Astrocyte (in vitro differentiated cells and primary cell): ENCODE data around the gene ASB2.

Source experiments
- EZH2 ChIP-seq: IDR thresholded peaks from 2 replicates; pipeline ENCODE4 v1.6.1; 2012; ENCODE audit warnings: mild to moderate bottlenecking, low read length, inconsistent platforms; ENCODE audit not compliant: insufficient read depth
- TF ChIP-seq, protein P1 (sequence below): IDR thresholded peaks from 2 replicates; pipeline ENCODE4 v1.5.1; 2011; ENCODE audit warnings: low read depth, mild to moderate bottlenecking, inconsistent platforms, low read length, moderate library complexity; ENCODE audit not compliant: insufficient read depth

GRCh38 chr14:93897476-93897845, 78.9 kb downstream of the ASB2 start:
- TF ChIP-seq, protein P1, sequence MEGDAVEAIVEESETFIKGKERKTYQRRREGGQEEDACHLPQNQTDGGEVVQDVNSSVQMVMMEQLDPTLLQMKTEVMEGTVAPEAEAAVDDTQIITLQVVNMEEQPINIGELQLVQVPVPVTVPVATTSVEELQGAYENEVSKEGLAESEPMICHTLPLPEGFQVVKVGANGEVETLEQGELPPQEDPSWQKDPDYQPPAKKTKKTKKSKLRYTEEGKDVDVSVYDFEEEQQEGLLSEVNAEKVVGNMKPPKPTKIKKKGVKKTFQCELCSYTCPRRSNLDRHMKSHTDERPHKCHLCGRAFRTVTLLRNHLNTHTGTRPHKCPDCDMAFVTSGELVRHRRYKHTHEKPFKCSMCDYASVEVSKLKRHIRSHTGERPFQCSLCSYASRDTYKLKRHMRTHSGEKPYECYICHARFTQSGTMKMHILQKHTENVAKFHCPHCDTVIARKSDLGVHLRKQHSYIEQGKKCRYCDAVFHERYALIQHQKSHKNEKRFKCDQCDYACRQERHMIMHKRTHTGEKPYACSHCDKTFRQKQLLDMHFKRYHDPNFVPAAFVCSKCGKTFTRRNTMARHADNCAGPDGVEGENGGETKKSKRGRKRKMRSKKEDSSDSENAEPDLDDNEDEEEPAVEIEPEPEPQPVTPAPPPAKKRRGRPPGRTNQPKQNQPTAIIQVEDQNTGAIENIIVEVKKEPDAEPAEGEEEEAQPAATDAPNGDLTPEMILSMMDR, result no peak
- TF ChIP-seq EZH2, result no peak
